HL-60 (cell line): ENCODE results near the gene FAR1.

Experiments
- TF ChIP-seq, protein P1 (sequence below): IDR thresholded peaks from one replicate; pipeline ENCODE4 v1.5.1; 2011; ENCODE audit warnings: low read length, control low read depth, inconsistent platforms; ENCODE audit not compliant: insufficient read depth
- TF ChIP-seq, protein P2 (sequence below): IDR thresholded peaks from 2 replicates; pipeline ENCODE4 v1.6.1; 2012; ENCODE audit warnings: low read depth; ENCODE audit not compliant: insufficient replicate concordance

DNA sequence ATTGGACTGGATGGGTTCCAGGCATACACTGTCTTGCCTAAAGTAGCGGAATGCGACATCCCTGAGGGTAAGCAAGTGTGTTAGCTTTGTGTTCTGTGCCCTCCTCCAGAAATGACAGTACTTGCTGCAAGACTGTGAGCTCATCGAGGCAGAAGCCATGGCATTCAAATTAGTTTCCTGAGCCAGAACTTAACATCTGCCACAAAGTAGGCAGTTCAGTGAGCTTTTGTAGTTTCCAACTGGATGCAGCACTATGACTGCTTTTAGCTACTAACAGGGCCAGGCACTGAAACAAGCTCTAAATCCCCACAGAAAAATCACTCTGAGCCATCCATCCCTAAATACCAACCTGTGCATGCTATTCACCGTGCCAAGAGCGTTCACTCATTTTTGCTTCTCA, 1.2 kb upstream of the FAR1 start:
- TF ChIP-seq, protein P1, sequence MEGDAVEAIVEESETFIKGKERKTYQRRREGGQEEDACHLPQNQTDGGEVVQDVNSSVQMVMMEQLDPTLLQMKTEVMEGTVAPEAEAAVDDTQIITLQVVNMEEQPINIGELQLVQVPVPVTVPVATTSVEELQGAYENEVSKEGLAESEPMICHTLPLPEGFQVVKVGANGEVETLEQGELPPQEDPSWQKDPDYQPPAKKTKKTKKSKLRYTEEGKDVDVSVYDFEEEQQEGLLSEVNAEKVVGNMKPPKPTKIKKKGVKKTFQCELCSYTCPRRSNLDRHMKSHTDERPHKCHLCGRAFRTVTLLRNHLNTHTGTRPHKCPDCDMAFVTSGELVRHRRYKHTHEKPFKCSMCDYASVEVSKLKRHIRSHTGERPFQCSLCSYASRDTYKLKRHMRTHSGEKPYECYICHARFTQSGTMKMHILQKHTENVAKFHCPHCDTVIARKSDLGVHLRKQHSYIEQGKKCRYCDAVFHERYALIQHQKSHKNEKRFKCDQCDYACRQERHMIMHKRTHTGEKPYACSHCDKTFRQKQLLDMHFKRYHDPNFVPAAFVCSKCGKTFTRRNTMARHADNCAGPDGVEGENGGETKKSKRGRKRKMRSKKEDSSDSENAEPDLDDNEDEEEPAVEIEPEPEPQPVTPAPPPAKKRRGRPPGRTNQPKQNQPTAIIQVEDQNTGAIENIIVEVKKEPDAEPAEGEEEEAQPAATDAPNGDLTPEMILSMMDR: no peak
- TF ChIP-seq, protein P2, sequence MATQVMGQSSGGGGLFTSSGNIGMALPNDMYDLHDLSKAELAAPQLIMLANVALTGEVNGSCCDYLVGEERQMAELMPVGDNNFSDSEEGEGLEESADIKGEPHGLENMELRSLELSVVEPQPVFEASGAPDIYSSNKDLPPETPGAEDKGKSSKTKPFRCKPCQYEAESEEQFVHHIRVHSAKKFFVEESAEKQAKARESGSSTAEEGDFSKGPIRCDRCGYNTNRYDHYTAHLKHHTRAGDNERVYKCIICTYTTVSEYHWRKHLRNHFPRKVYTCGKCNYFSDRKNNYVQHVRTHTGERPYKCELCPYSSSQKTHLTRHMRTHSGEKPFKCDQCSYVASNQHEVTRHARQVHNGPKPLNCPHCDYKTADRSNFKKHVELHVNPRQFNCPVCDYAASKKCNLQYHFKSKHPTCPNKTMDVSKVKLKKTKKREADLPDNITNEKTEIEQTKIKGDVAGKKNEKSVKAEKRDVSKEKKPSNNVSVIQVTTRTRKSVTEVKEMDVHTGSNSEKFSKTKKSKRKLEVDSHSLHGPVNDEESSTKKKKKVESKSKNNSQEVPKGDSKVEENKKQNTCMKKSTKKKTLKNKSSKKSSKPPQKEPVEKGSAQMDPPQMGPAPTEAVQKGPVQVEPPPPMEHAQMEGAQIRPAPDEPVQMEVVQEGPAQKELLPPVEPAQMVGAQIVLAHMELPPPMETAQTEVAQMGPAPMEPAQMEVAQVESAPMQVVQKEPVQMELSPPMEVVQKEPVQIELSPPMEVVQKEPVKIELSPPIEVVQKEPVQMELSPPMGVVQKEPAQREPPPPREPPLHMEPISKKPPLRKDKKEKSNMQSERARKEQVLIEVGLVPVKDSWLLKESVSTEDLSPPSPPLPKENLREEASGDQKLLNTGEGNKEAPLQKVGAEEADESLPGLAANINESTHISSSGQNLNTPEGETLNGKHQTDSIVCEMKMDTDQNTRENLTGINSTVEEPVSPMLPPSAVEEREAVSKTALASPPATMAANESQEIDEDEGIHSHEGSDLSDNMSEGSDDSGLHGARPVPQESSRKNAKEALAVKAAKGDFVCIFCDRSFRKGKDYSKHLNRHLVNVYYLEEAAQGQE: no peak
